Heart left ventricle (tissue), 16 donors: ENCODE data around the gene CFAP299. TPM values are rescaled to one million over a fixed set of nuclear protein-coding genes. Genes with fewer than 3 reads are reported as not detected.

Experiments used
- ATAC-seq, 4 donors: fragments of 200-7000 bp; cut with Tn5 transposase; one replicate each; pipeline ENCODE4 v1.9.1; 2020 to 2022; ENCODE audit warnings: moderate library complexity in 4 of 4, mild to moderate bottlenecking in 3 of 4, moderate number of reproducible peaks in 1 of 4
- DNase-seq, 5 donors: peaks; one replicate each; pipeline ENCODE4 v3.0.0-alpha.2; 2020
- H3K27ac ChIP-seq, 12 donors: fragments of 200-600 bp; sonication (generic) in 4 of 12; one replicate each; pipeline versions ENCODE4 v1.5.0 to v1.8.0; 2016 to 2022; ENCODE audit warnings: mild to moderate bottlenecking in 2 of 12
- H3K27me3 ChIP-seq, 9 donors: fragments of 200-600 bp; sonication (generic) in 2 of 9; one replicate each; pipeline versions ENCODE4 v1.5.1 to v1.8.0; 2016 to 2022; ENCODE audit warnings: mild to moderate bottlenecking in 3 of 9
- H3K36me3 ChIP-seq, 9 donors: fragments of 200-600 bp; sonication (generic) in 2 of 9; one replicate each; pipeline versions ENCODE4 v1.5.0 to v1.8.0; 2018 to 2022; ENCODE audit warnings: mild to moderate bottlenecking in 2 of 9
- H3K4me1 ChIP-seq, 12 donors: fragments of 200-600 bp; sonication (generic) in 4 of 12; one replicate each; pipeline versions ENCODE4 v1.5.0 to v1.8.0; 2016 to 2022; ENCODE audit warnings: mild to moderate bottlenecking in 3 of 12
- H3K4me3 ChIP-seq, 12 donors: fragments of 200-600 bp; sonication (generic) in 4 of 12; one replicate each; pipeline versions ENCODE4 v1.5.0 to v1.8.0; 2017 to 2022; ENCODE audit warnings: mild to moderate bottlenecking in 9 of 12, moderate library complexity in 4 of 12
- H3K9me3 ChIP-seq, 12 donors: fragments of 200-600 bp; sonication (generic) in 4 of 12; one replicate each; pipeline versions ENCODE4 v1.5.0 to v1.8.0; 2016 to 2022; ENCODE audit warnings: mild to moderate bottlenecking in 1 of 12
- CTCF ChIP-seq, 12 donors: fragments of 200-600 bp; sonication (generic) in 4 of 12; IDR thresholded peaks; one replicate each; pipeline versions ENCODE4 v1.5.0 to v1.8.0; 2018 to 2022; ENCODE audit warnings: antibody characterized with exemption in 12 of 12, mild to moderate bottlenecking in 5 of 12
- POLR2A ChIP-seq, 2 donors: fragments of 450-650 bp; IDR thresholded peaks; one replicate each; pipeline ENCODE4 v1.6.1; 2017; ENCODE audit warnings: antibody characterized with exemption in 2 of 2, mild to moderate bottlenecking in 2 of 2, moderate library complexity in 2 of 2
- WGBS, 4 donors: extraction: QIAGEN DNeasy Blood & Tissue Kit in 2 of 4; methylation state at CpG; one replicate each; pipeline versions ENCODE4 v1.1.5 to v1.1.7; 2013 to 2018; 5-methylcytosine and 5-hydroxymethylcytosine counted together
- intact Hi-C, 10 donors: fragments of 100-400 bp; cut with DNase I; formaldehyde crosslinking; loops; one replicate each; pipeline versions ENCODE4 v1.11.1 to v1.14.2; 2022
- polyA plus RNA-seq, 2 donors: library from polyadenylated mRNA; stranded (reverse); fragments of 200-250 nt; gene quantifications; one replicate each; pipeline ENCODE4 v1.2.3, GENCODE V29; 2013
- total RNA-seq, 9 donors: library from RNA; depleted of rRNA in 2 of 9; stranded (reverse); fragments of >200 nt in 2 of 9; fragmentation: NEBNext Ultra II Directional in 3 of 9; extraction: Animal tissue kit (Norgen Biotek cat#: 25700) in 3 of 9; gene quantifications; one replicate each; pipeline versions ENCODE4 v1.1.0 to v1.2.4, GENCODE V29; 2016 to 2023
- donor health status: ischemic (EF 13 %, LVEDD 7.1; RV severe dilation, severe dysfunction).
- donor health status: healthy with polysubstance abuse.
- donor health status: DM: no; HTN: yes; CAD: no.
- donor health status: DM: no; HTN: no; CAD: no.
- donor health status: ischemic (EF 25% LVEDD 6.9; RV normal size, moderate dysfunction).
- donor health status: ischemic (EF 25% LVEDD 5.7; RV mildly dilated, moderate dysfunction).
- donor health status: healthy.
- donor health status: DM: yes; HTN: yes; CAD: no.
- donor health status: ischemic (EF 35%, LVEDD 5.7; RV mildly dilated, moderate dysfunction).
- donor health status: nonischemic (EF 11% LVEDD 7.7; RV severe dilation, severe dysfunction).
- donor health status: DM: yes; HTN: yes; CAD: no.
- donor health status: PGD.
- donor health status: ischemic (EF 29% LVEDD 5.4; RV normal size, mild dysfunction).
- donor health status: nonischemic (EF 23%, LVEDD 6.1; RV moderate dilation, normal function).

Gene CFAP299
- total and polyA plus RNA-seq, 11 donors = 0.25 TPM; not detected in 10

- WGBS, 4 donors = 50 to 71% (median 59%) methylated on average over 1 of the region's 1 CpG
- H3K27me3 ChIP-seq = no peaks in the 10 kb centered on the region
- TF ChIP-seq POLR2A (IDR thresholded peaks at IDR 0.05) (no peak), CTCF (IDR thresholded peaks at IDR 0.05) (no peak)
- H3K4me1 ChIP-seq = no peaks in the 10 kb centered on the region
- no peak overlapping the region for H3K4me3 ChIP-seq
- intact Hi-C loops = no loop called here
- no peaks in the 10 kb centered on the region for H3K9me3 ChIP-seq
- ATAC-seq = no peak
- no peak for DNase-seq
- no peaks in the 10 kb centered on the region for H3K36me3 ChIP-seq
- no peak overlapping the region for H3K27ac ChIP-seq
These were observed 204.8 kb downstream of the CFAP299 start for GRCh38 chr4:80540349-80540748.

- TF ChIP-seq CTCF (IDR thresholded peaks at IDR 0.05) = no peak
- TF ChIP-seq POLR2A (IDR thresholded peaks at IDR 0.05) = no peak
- no peak for ATAC-seq
- Histone ChIP-seq H3K4me1 (no peaks in the 10 kb centered on the region), H3K9me3 (no peaks in the 10 kb centered on the region), H3K27ac (no peak overlapping the region), H3K4me3 (no peak overlapping the region), H3K36me3 (no peaks in the 10 kb centered on the region), H3K27me3 (no peaks in the 10 kb centered on the region)
- WGBS, 4 donors = 64 to 75% (median 69%) methylated on average over 5 of the region's 5 CpGs
- no peak for DNase-seq
- intact Hi-C loops = no loop called here
These were observed 205.4 kb downstream of the CFAP299 start for GRCh38 chr4:80540785-80541469.

- Histone ChIP-seq H3K27me3 (no peaks in the 10 kb centered on the region), H3K27ac (no peak overlapping the region), H3K36me3 (no peaks in the 10 kb centered on the region), H3K4me1 (no peaks in the 10 kb centered on the region), H3K9me3 (no peaks in the 10 kb centered on the region), H3K4me3 (no peak overlapping the region)
- no peak for DNase-seq
- ATAC-seq = no peak
- intact Hi-C loops = no loop called here
- WGBS, 4 donors = 89 to 100% (median 91%) methylated on average over 2 of the region's 2 CpGs
- TF ChIP-seq POLR2A (IDR thresholded peaks at IDR 0.05) (no peak), CTCF (IDR thresholded peaks at IDR 0.05) (no peak)
These were observed 207.2 kb downstream of the CFAP299 start for GRCh38 chr4:80542747-80543146.

GRCh38 chr4:80560337-80560736 lies 224.8 kb downstream of the CFAP299 start:
- TF ChIP-seq POLR2A (IDR thresholded peaks at IDR 0.05) = no peak
- no peak for TF ChIP-seq CTCF (IDR thresholded peaks at IDR 0.05)
- Histone ChIP-seq H3K27ac (no peak overlapping the region), H3K4me3 (no peak overlapping the region), H3K36me3 (no peaks in the 10 kb centered on the region), H3K27me3 (no peaks in the 10 kb centered on the region), H3K9me3 (no peaks in the 10 kb centered on the region), H3K4me1 (no peaks in the 10 kb centered on the region)
- ATAC-seq (no peak), DNase-seq (no peak)
- intact Hi-C loops = no loop called here
- WGBS, 4 donors = 70 to 90% (median 77%) methylated on average over 2 to 3 of the region's 3 CpGs
